ENCODE data around the gene BCL7C.
A peak's percentile ranks its signal among the peaks of the same experiment; 100 is the strongest.
"Not testable (repeated sequence)": the region's sequence is repeated elsewhere in the genome, so short reads cannot be mapped to it uniquely, and the experiment has no call there.

The BCL7C gene

DNA sequence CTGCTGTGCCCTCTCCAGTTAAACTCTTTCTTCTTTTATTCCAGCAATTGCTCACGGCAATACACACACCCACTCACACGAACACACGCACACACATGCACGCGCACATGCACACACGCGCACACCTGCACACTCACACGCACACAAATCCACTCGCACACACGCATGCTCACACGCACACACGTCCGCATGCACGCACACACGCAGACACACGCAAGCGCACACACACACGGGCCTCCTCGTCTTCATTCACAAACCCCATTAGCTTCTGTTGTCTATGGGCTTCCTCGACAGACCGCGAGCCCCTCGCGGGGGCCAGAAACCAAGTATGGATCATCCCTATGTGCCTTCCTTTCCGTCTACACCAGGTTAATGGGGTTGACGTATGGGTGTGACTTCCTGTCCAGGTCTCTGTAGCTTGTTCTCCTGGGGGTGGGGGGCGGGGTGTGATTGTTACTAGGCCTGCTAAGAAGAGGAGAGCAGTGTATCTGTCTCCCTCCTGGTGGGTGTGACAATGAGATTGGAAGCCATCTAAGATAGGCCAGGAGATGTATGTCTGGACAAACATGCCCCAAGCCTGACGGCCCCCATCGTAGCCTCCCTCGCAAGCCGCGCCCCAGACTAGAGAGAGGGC is 1.9 kb upstream of the BCL7C start:
- H3K4me3 ChIP-seq (ENCODE audit: low read depth, low read length): no peak overlapping the region
- DNase-seq (ENCODE audit: low read depth): no peak
- TF ChIP-seq, protein P1, sequence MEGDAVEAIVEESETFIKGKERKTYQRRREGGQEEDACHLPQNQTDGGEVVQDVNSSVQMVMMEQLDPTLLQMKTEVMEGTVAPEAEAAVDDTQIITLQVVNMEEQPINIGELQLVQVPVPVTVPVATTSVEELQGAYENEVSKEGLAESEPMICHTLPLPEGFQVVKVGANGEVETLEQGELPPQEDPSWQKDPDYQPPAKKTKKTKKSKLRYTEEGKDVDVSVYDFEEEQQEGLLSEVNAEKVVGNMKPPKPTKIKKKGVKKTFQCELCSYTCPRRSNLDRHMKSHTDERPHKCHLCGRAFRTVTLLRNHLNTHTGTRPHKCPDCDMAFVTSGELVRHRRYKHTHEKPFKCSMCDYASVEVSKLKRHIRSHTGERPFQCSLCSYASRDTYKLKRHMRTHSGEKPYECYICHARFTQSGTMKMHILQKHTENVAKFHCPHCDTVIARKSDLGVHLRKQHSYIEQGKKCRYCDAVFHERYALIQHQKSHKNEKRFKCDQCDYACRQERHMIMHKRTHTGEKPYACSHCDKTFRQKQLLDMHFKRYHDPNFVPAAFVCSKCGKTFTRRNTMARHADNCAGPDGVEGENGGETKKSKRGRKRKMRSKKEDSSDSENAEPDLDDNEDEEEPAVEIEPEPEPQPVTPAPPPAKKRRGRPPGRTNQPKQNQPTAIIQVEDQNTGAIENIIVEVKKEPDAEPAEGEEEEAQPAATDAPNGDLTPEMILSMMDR (IDR thresholded peaks at IDR 0.05; ENCODE audit: control insufficient read depth, extremely low read depth, insufficient read depth): no peak

DNA sequence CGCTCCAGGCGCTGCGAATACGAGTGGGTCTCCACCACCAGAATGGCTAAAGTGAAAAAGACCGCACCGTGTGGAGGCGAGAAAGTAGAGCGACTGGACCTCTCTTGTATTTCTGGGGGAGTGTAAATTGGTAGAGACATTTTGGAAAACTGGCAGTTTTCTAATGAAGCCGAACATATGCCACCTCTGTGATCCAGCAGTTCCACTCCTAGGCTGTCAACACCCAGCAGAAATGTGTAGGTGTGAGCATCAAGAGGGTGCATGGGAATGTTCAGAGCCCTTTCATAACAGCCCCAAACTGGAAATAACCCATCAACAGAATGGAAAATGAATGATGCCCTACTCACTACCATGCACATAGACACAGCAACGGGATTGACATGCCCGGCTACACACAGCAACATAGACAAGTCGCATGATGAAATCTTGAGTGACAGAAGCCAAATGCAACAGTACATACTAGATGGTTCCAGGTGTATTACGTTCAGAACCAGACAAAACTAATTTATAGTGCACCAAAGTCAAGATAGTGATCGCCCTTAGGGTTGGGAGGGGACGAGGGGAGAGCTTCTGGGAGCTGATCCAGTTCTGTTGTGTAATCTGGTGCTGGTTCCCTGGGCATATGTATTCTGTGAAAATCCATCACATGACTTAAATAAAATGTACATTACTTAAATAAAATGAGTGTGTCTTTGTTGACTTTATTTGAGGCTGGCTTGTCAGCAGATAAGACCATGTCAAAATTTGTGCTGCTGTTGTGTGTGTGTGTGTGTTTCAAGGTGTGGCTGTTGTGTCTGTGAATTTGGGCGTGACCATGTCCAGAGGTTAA is 877 bp upstream of the BCL7C start:
- H3K4me3 ChIP-seq (ENCODE audit: low read depth, low read length): peak overlapping the region; percentile 48
- TF ChIP-seq, protein P1 (IDR thresholded peaks at IDR 0.05; ENCODE audit: control insufficient read depth, extremely low read depth, insufficient read depth): no peak
- DNase-seq (ENCODE audit: low read depth): peak; percentile 92

DNA sequence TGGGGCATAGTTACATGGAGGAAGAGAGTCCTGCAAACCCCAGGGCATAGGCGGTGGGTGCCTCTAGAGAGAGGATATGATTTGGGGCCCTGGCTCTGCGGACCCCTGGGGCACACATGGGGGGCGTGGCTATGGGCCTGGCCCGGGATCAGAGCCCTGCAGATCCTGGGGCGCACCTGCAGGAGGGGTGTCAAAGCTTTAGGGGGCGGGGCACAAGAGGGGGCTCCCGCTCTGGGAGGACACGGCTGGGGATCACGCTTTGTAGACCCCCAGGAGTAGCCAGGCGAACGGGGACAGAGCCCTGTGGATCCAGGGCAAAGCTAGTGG is 497 bp downstream of the BCL7C start:
- peak overlapping the region; percentile 88 for H3K4me3 ChIP-seq (ENCODE audit: low read depth, low read length)
- DNase-seq (ENCODE audit: low read depth): no peak
- TF ChIP-seq, protein P1 (IDR thresholded peaks at IDR 0.05; ENCODE audit: control insufficient read depth, extremely low read depth, insufficient read depth): no peak

DNA sequence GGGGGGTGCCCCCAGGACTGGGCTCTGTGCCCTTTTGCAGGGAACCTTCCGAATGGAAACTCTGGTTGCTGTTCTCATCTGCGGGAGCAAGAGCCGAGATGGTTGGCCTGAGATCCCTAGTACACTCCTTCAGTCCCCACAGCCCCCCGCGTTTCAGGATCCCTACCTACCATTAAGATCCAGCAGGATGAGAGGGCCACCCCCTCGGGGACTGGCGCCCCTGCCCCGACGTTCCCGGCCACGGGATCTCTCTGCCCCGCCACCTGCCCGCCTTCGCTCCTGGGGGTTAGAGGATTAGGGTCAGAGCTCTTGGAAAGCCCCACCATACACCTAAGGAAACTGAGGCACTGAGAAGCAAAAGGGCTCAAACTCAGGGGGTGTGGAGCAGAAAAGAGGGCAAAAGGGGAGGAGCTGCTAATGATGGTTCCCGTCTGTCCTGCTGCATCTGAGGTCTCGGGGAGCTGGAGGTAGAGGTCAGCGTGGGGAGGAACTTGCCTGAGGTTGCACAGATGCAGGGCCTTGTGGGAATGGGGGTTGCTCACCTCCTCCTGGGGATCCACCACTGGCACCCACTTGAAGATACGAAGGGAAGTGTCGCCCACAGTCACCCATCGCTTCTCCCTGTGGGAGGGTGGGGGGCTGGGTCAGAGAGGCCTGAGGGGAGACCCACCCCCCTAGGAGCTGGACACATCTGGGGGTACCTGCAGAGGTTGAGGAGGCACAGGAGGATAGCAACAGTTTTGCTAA is 1.0 kb downstream of the BCL7C start:
- DNase-seq (ENCODE audit: low read depth): no peak
- TF ChIP-seq, protein P1 (IDR thresholded peaks at IDR 0.05; ENCODE audit: control insufficient read depth, extremely low read depth, insufficient read depth): no peak
- peak overlapping the region; percentile 88 for H3K4me3 ChIP-seq (ENCODE audit: low read depth, low read length)

DNA sequence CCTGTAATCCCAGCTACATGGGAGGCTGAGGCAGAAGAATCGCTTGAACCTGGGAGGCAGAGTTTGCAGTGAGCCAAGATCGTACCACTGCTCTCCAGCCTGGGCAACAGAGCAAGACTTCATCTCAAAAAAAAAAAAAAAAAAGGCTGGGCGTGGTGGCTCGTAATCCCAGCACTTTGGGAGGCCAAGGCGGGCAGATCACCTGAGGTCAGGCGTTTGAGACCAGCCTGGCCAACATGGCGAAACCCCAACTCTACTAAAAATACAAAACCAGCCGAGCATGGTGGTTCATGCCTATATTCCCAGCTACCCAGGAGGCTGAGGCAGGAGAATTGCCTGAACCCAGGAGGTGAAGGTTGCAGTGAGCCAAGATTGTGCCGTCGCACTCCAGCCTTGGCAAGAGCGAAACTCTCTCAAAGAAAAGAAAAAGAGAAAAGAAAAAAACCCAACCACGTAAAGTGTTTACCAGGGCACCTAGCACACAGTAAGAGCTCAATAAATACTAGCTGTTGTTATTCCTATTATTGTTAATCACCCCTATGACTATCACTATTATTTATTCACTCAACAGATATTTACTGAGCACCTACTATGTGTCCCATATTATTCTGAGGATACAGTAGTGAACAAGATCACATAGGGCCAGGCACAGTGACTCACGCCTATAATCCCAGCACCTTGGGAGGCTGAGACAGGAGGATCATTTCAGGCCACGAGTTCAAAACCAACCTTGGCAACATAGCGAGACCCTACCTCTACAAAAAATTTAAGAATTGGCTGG is 2.6 kb downstream of the BCL7C start:
- H3K4me3 ChIP-seq (ENCODE audit: low read depth, low read length); DNase-seq (ENCODE audit: low read depth): not testable (repeated sequence)

DNA sequence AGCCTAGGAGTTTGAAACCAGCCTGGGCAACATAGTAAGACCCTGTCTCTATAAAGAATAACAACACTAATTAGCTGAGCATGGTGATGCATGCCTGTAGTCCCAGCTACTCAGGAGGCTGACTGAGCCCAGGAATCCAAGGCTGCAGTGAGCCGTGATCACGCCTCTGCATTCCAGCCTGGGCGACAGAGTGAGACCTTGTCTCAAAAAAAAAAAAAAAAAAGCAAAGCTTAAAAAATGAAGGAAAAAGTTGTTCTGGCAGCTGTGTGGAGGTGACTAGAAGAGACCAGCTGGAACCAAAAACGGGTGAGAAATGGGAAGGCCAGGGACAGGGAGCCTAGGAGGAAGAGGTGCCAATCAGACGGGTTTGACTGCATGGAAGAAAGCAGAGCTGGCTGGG is 4.2 kb downstream of the BCL7C start:
- no peak overlapping the region for H3K4me3 ChIP-seq (ENCODE audit: low read depth, low read length)
- no peak for DNase-seq (ENCODE audit: low read depth)
- TF ChIP-seq, protein P1 (IDR thresholded peaks at IDR 0.05; ENCODE audit: control insufficient read depth, extremely low read depth, insufficient read depth): no peak
